K562 (cell line): ENCODE data around the gene SART3. TPM values are rescaled to one million over a fixed set of nuclear protein-coding genes. Genes with fewer than 3 reads are reported as not detected.
A peak's percentile ranks its signal among the peaks of the same experiment; 100 is the strongest.

Experiments
- ATAC-seq: fragments of 200-7000 bp; cut with Tn5 transposase; 3 replicates; pipeline ENCODE4 v1.9.1; 2020; ENCODE audit warnings: moderate library complexity
- BruUV-seq: library from RNA; stranded (reverse); fragments of 400-500 nt; replicated peaks from 2 replicates; lab custom pipeline; 2021; lab: Mats Ljungman, UMichigan
- CTCF ChIA-PET: fragments of 300-600 bp; formaldehyde crosslinking; extraction: SDS; loops from one replicate; lab custom pipeline; 2021; ENCODE audit warnings: low intra/inter-chr PET ratio; lab: Yijun Ruan, JAX
- POLR2A ChIA-PET: fragments of 300-600, 350-650 bp; sonication (Branson Sonifier 250); formaldehyde crosslinking; extraction: SDS; loops from one replicate; lab custom pipeline; 2021; ENCODE audit warnings: antibody characterized with exemption, inconsistent platforms; lab: Yijun Ruan, JAX
- DNase-seq, 4 experiments: peaks; one replicate each; pipeline versions ENCODE4 v3.0.0 to v3.0.0-alpha.2; 2011 to 2018; ENCODE audit warnings: low spot score in 3 of 4, mixed read lengths in 3 of 4; ENCODE audit errors: extremely low read depth in 1 of 4
- FAIRE-seq: peaks from 2 replicates; lab custom pipeline; 2011; peaks lifted over from hg19 to GRCh38; lab: Jason Lieb, UNC
- H2AFZ ChIP-seq: 2 replicates; pipeline ENCODE4 v1.6.0; 2011; ENCODE audit warnings: low read depth, low read length, control low read depth, inconsistent platforms
- H3K27ac ChIP-seq: fragments of 200-600 bp; 3 replicates; pipeline ENCODE4 v1.8.0; 2011; ENCODE audit warnings: low read depth, mild to moderate bottlenecking, control low read depth, inconsistent platforms, low read length, moderate library complexity, mixed read lengths; ENCODE audit errors: extremely low read depth
- H3K27me3 ChIP-seq, 2 experiments: fragments of 300-600 bp in 1 of 2; 2 replicates in 1 of 2; 3 replicates in 1 of 2; pipeline versions ENCODE4 v1.6.0 to v1.8.0; 2011; ENCODE audit warnings: inconsistent platforms in 2 of 2, low read length in 2 of 2, mild to moderate bottlenecking in 1 of 2, mixed read lengths in 1 of 2, moderate library complexity in 1 of 2; ENCODE audit not compliant: control insufficient read depth in 2 of 2, insufficient read depth in 2 of 2
- H3K36me3 ChIP-seq: fragments of 300-600 bp; 3 replicates; pipeline ENCODE4 v1.8.0; 2011; ENCODE audit warnings: mild to moderate bottlenecking, low read length, inconsistent platforms; ENCODE audit not compliant: control insufficient read depth, insufficient read depth
- H3K4me1 ChIP-seq, 2 experiments: fragments of 200-600 bp in 1 of 2; replicated peaks in 1 of 2; 2 replicates in 1 of 2; 3 replicates in 1 of 2; pipeline versions ENCODE4 v1.5.1 to v1.8.0; 2011; ENCODE audit warnings: inconsistent platforms in 2 of 2, low read length in 2 of 2, mild to moderate bottlenecking in 1 of 2, mixed read lengths in 1 of 2, moderate library complexity in 1 of 2; ENCODE audit not compliant: control insufficient read depth in 2 of 2, insufficient read depth in 2 of 2
- H3K4me2 ChIP-seq: 2 replicates; pipeline ENCODE4 v1.6.1; 2011; ENCODE audit warnings: low read length, control low read depth, inconsistent platforms, mixed read lengths; ENCODE audit not compliant: insufficient read depth
- H3K4me3 ChIP-seq: fragments of 200-600 bp; sonication (generic), shearing (Covaris generic); 2 replicates; pipeline ENCODE4 v1.5.1; 2016; ENCODE audit warnings: control low read depth, inconsistent platforms
- H3K79me2 ChIP-seq: fragments of 200-600 bp; 3 replicates; pipeline ENCODE4 v1.8.0; 2011; ENCODE audit warnings: low read length, inconsistent platforms; ENCODE audit not compliant: control insufficient read depth, insufficient read depth
- H3K9ac ChIP-seq, 2 experiments: 2 replicates each; pipeline versions ENCODE4 v1.6.0 to v1.6.1; 2011; ENCODE audit warnings: low read depth in 2 of 2, low read length in 2 of 2, control low read depth in 1 of 2, inconsistent platforms in 1 of 2, mild to moderate bottlenecking in 1 of 2, mixed read lengths in 1 of 2; ENCODE audit not compliant: insufficient read depth in 1 of 2
- H3K9me1 ChIP-seq: one replicate; pipeline ENCODE4 v1.6.0; 2011; ENCODE audit warnings: inconsistent platforms, mild to moderate bottlenecking, low read length, moderate library complexity; ENCODE audit not compliant: control insufficient read depth, insufficient read depth
- H3K9me3 ChIP-seq: replicated peaks from 2 replicates; pipeline ENCODE4 v1.5.1; 2011; ENCODE audit warnings: low read depth, low read length, inconsistent platforms; ENCODE audit not compliant: control insufficient read depth, insufficient read depth
- H4K20me1 ChIP-seq: replicated peaks from 2 replicates; pipeline ENCODE4 v1.6.1; 2011; ENCODE audit warnings: low read length, inconsistent platforms, mixed read lengths; ENCODE audit not compliant: control insufficient read depth, insufficient read depth
- FOXK1 ChIP-seq: sonication (generic); formaldehyde crosslinking; IDR thresholded peaks from 2 replicates; pipeline ENCODE4 v1.8.0; 2022; ENCODE audit warnings: missing genetic modification reagents, mild to moderate bottlenecking, borderline replicate concordance
- HCFC1 ChIP-seq: IDR thresholded peaks from 2 replicates; pipeline ENCODE4 v1.6.1; 2012; ENCODE audit warnings: low read depth, low read length, improper control_type of control experiment
- REST ChIP-seq, 2 experiments: fragments of 450-650 bp; formaldehyde crosslinking in 1 of 2; IDR thresholded peaks; 2 replicates each; pipeline versions ENCODE4 v1.4.0 to v1.6.1; 2014 to 2020; ENCODE audit warnings: mild to moderate bottlenecking in 2 of 2, borderline replicate concordance in 1 of 2, low read depth in 1 of 2
- YY1 ChIP-seq, 3 experiments: IDR thresholded peaks; 2 replicates each; pipeline ENCODE4 v1.6.1; 2011; ENCODE audit warnings: low read length in 2 of 3, mild to moderate bottlenecking in 2 of 3, moderate library complexity in 2 of 3, borderline replicate concordance in 1 of 3, control low read depth in 1 of 3, low read depth in 1 of 3; ENCODE audit not compliant: insufficient read depth in 3 of 3, insufficient replicate concordance in 2 of 3, control insufficient read depth in 1 of 3, insufficient read length in 1 of 3; ENCODE audit errors: extremely low read depth in 1 of 3
- ZMIZ1 ChIP-seq, 2 experiments: fragments of 150-350 bp in 1 of 2; IDR thresholded peaks; 2 replicates each; pipeline ENCODE4 v1.6.1; 2012 to 2016; ENCODE audit warnings: low read depth in 2 of 2, low read length in 2 of 2, mild to moderate bottlenecking in 1 of 2, moderate library complexity in 1 of 2
- ZNF282 ChIP-seq: sonication (generic); formaldehyde crosslinking; IDR thresholded peaks from 2 replicates; pipeline ENCODE4 v1.8.1; 2023; ENCODE audit warnings: missing genetic modification reagents
- WGBS: fragments of 100-300 bp; shearing (Covaris generic); methylation state at CpG from one replicate; pipeline ENCODE4 v1.1.6; 2016; ENCODE audit warnings: low coverage, mixed read lengths; ENCODE audit not compliant: insufficient coverage; ENCODE audit errors: missing lambda C conversion rate; 5-methylcytosine and 5-hydroxymethylcytosine counted together
- in situ Hi-C: fragments of 300-500 bp; cut with MboI; formaldehyde crosslinking; loops from 4 replicates; pipeline ENCODE4 v1.15.0; 2018; ENCODE audit warnings: inconsistent platforms, mixed read lengths
- intact Hi-C: fragments of 100-400 bp; cut with micrococcal nuclease; formaldehyde crosslinking; loops from 2 replicates; pipeline ENCODE4 v1.14.2; 2022
- polyA plus RNA-seq, 8 experiments: library from polyadenylated mRNA; depleted of rRNA in 4 of 8; stranded (reverse) in 5 of 8; unstranded in 3 of 8; fragments of >200 nt; fragmentation: Nextera tagmentation in 2 of 8; fragmentation: Illumina TruSeq in 1 of 8; extraction: Ambion mirVana in 2 of 8; extraction: Trizol in 1 of 8; gene quantifications; 2 replicates each; pipeline versions ENCODE4 v1.2.1 to v1.2.3, GENCODE V29; 2011 to 2014; ENCODE audit warnings: inconsistent platforms in 1 of 8, missing spikeins in 1 of 8
- total RNA-seq, 7 experiments: library from RNA; depleted of rRNA in 6 of 7; stranded (reverse); fragments of >200 nt in 6 of 7; fragmentation: Illumina TruSeq in 2 of 7; extraction: Trizol in 2 of 7; gene quantifications; 2 replicates each; pipeline versions ENCODE4 v1.2.1 to v1.2.3, GENCODE V29; 2011 to 2021; ENCODE audit warnings: low replicate concordance in 1 of 7

Gene SART3
- total and polyA plus RNA-seq, 9 of the 15 experiments (the other 6 are each of a cell fraction or from before 2014, with no cell fraction given): 8.9 to 167 (median 56.7) TPM

GRCh38 chr12:108560321-108560721, 652 bp downstream of the SART3 start (continued):
- TF ChIP-seq ZMIZ1 (IDR thresholded peaks at IDR 0.05; ENCODE audit: low read depth in 2 of 2, low read length in 2 of 2): 0 out of 4 replicates have a peak, but pooled peaks of 1 of the 2 experiments have one; percentile 12

- no peaks in the 10 kb centered on the region for H3K27me3 ChIP-seq
- BruUV-seq: no TSS peak
- H3K4me3 ChIP-seq: peak overlapping the region; percentile 93
- ChIA-PET POLR2A (interaction anchor here (0.6 to 2.4 kb wide), 9 partner anchors 10 to 76 kb away, joined by 3 to 18 read pairs (median 4); partner anchors contain the start of gene FICD), CTCF (no interaction called here)
- in situ Hi-C loops: loop anchor here (5.0 kb wide), 2 partner anchors 243 to 533 kb away; partner anchors contain the start of gene ALKBH2
- WGBS: 2% methylated on average over 3 of the region's 3 CpGs
- peaks cover 91% of the 10 kb centered on the region for H3K79me2 ChIP-seq
- intact Hi-C loops: loop anchor here (5.0 kb wide), 3 partner anchors 173 to 393 kb away; partner anchors contain the start of genes CORO1C and SSH1
- DNase-seq (peak in 3 of 4 experiments; percentile 14 to 65 (median 15)), ATAC-seq (no peak), FAIRE-seq (no peak)
- peaks cover 46% of the 10 kb centered on the region for H3K36me3 ChIP-seq
- no peaks in the 10 kb centered on the region for H3K9me3 ChIP-seq
- no peak overlapping the region for H2AFZ ChIP-seq
- no peaks in the 10 kb centered on the region for H3K9me1 ChIP-seq
- peak overlapping the region; percentile 99 for H3K4me2 ChIP-seq
- peaks cover 16% of the 10 kb centered on the region; the same call in 1 of the 2 replicates for H4K20me1 ChIP-seq
- H3K4me1 ChIP-seq: peaks cover 11 to 20% of the 10 kb centered on the region in 2 experiments
- H3K27ac ChIP-seq: peak overlapping the region; percentile 97
- peak overlapping the region; percentile 90 to 96 for H3K9ac ChIP-seq
- no peak for TF ChIP-seq ZNF282
- TF ChIP-seq HCFC1: no peak
- TF ChIP-seq FOXK1 (CRISPR knock-in tag): 0 out of 2 replicates have a peak, but pooled peaks have one; percentile 40
- peak in 1 of 3 experiments; percentile 51 for TF ChIP-seq YY1 (IDR thresholded peaks at IDR 0.05; ENCODE audit: borderline replicate concordance in 1 of 3, control insufficient read depth in 1 of 3, extremely low read depth in 1 of 3, insufficient read depth in 3 of 3, insufficient read length in 1 of 3, insufficient replicate concordance in 2 of 3, low read depth in 1 of 3, low read length in 2 of 3)
- TF ChIP-seq REST (IDR thresholded peaks at IDR 0.05; ENCODE audit: borderline replicate concordance): no peak
- TF ChIP-seq REST (CRISPR knock-in tag; IDR thresholded peaks at IDR 0.05; ENCODE audit: low read depth): no peak
Observed at GRCh38 chr12:108559748-108560147, 1.2 kb downstream of the SART3 start.
